Activated T-helper 9 cell treated with anti-CD3 and anti-CD28 coated beads, Interleukin-2, amount 50 U/mL, for 16 hours (primary cell): ENCODE measurements around the gene COPG1.

Experiments
- DNase-seq: peaks from one replicate; pipeline ENCODE4 v3.0.0-alpha.2; 2020; ENCODE audit warnings: low read depth

COPG1 gene

GRCh38 chr3:129313665-129314385 is 64.4 kb downstream of the COPG1 start:
- DNase-seq, result no peak

- peak; percentile 16 for DNase-seq
Measured at GRCh38 chr3:129314386-129315222, 65.2 kb downstream of the COPG1 start.

- DNase-seq, result no peak
Measured at GRCh38 chr3:129315223-129315997, 66.0 kb downstream of the COPG1 start.

- no peak for DNase-seq
Measured at GRCh38 chr3:129315998-129316247, 66.5 kb downstream of the COPG1 start.

- DNase-seq, result peak; percentile 80
Measured at GRCh38 chr3:129316248-129317013, 67.0 kb downstream of the COPG1 start.

GRCh38 chr3:129317014-129317771 is 67.8 kb downstream of the COPG1 start:
- DNase-seq, result no peak

GRCh38 chr3:129317848-129318247 is 68.4 kb downstream of the COPG1 start:
- no peak for DNase-seq

- no peak for DNase-seq
Measured at GRCh38 chr3:129318921-129319320, 69.5 kb downstream of the COPG1 start.

GRCh38 chr3:129320261-129320660 is 70.9 kb downstream of the COPG1 start:
- DNase-seq, result no peak

- no peak for DNase-seq
Measured at GRCh38 chr3:129320825-129321487, 71.5 kb downstream of the COPG1 start.

GRCh38 chr3:129321887-129322286 is 72.5 kb downstream of the COPG1 start:
- DNase-seq, result no peak

- DNase-seq, result no peak
Measured at GRCh38 chr3:129323651-129324294, 74.4 kb downstream of the COPG1 start.

GRCh38 chr3:129324855-129325254 is 75.4 kb downstream of the COPG1 start:
- no peak for DNase-seq

- no peak for DNase-seq
Measured at GRCh38 chr3:129325383-129325782, 76.0 kb downstream of the COPG1 start.

GRCh38 chr3:129326138-129326537 is 76.7 kb downstream of the COPG1 start:
- DNase-seq, result no peak

- no peak for DNase-seq
Measured at GRCh38 chr3:129326595-129326994, 77.2 kb downstream of the COPG1 start.
